HEK293 (cell line): ENCODE data around the gene THG1L.

Experiments used
- CTCF ChIA-PET: fragments of 350-600 bp; formaldehyde crosslinking; extraction: SDS; loops from one replicate; lab custom pipeline; 2021; ENCODE audit warnings: antibody characterized with exemption; lab: Yijun Ruan, JAX
- POLR2A ChIA-PET: fragments of 300-600 bp; formaldehyde crosslinking; extraction: SDS; loops from one replicate; lab custom pipeline; 2020; ENCODE audit warnings: antibody characterized with exemption, inconsistent platforms; lab: Yijun Ruan, JAX
- H3K27ac ChIP-seq: fragments of 200-500 bp; sonication (Bioruptor generic); 2 replicates; pipeline ENCODE4 v1.5.1; 2014; ENCODE audit warnings: low read depth, low read length, control low read depth, inconsistent platforms; ENCODE audit errors: extremely low read depth
- H3K36me3 ChIP-seq, 2 experiments: fragments of 200-500 bp in 1 of 2; sonication (Bioruptor generic) in 1 of 2; 1 replicate in 1 of 2; 2 replicates in 1 of 2; pipeline ENCODE4 v1.5.1; 2014 to 2017; ENCODE audit warnings: inconsistent platforms in 2 of 2, low read length in 2 of 2; ENCODE audit not compliant: control insufficient read depth in 2 of 2, insufficient read depth in 1 of 2
- H3K4me1 ChIP-seq: fragments of 200-500 bp; sonication (Bioruptor generic); 2 replicates; pipeline ENCODE4 v1.5.1; 2014; ENCODE audit warnings: mild to moderate bottlenecking, low read length, inconsistent platforms; ENCODE audit not compliant: control insufficient read depth, insufficient read depth
- H3K4me3 ChIP-seq: 2 replicates; pipeline ENCODE4 v1.5.1; 2011; ENCODE audit warnings: low read depth, mild to moderate bottlenecking, control low read depth, low read length, moderate library complexity
- H3K9me3 ChIP-seq: fragments of 200-500 bp; sonication (Bioruptor generic); 2 replicates; pipeline ENCODE4 v1.5.1; 2014; ENCODE audit warnings: low read depth, low read length, inconsistent platforms; ENCODE audit not compliant: control insufficient read depth, insufficient read depth
- GLI2 ChIP-seq: fragments of 450-650 bp; formaldehyde crosslinking; IDR thresholded peaks from 2 replicates; pipeline ENCODE4; 2017; ENCODE audit warnings: missing biosample characterization, missing genetic modification characterization, low read depth, borderline replicate concordance
- MYNN ChIP-seq: fragments of 450-650 bp; formaldehyde crosslinking; IDR thresholded peaks from 2 replicates; pipeline ENCODE4 v1.5.1; 2016; ENCODE audit warnings: missing biosample characterization, missing genetic modification characterization, borderline replicate concordance
- MZF1 ChIP-seq: fragments of 450-650 bp; formaldehyde crosslinking; IDR thresholded peaks from 2 replicates; pipeline ENCODE4 v1.5.1; 2017; ENCODE audit warnings: missing biosample characterization, missing genetic modification characterization, borderline replicate concordance
- REPIN1 ChIP-seq: fragments of 450-650 bp; formaldehyde crosslinking; IDR thresholded peaks from 2 replicates; pipeline ENCODE4 v1.5.1; 2017; ENCODE audit warnings: missing biosample characterization, missing genetic modification characterization, low read depth
- TRIM28 ChIP-seq: IDR thresholded peaks from 2 replicates; pipeline ENCODE4 v1.6.1; 2011; ENCODE audit warnings: low read length, control low read depth, borderline replicate concordance
- YY2 ChIP-seq: fragments of 450-650 bp; formaldehyde crosslinking; IDR thresholded peaks from 2 replicates; pipeline ENCODE4 v1.5.1; 2016; ENCODE audit warnings: missing biosample characterization, missing genetic modification characterization
- ZBTB1 ChIP-seq: fragments of 450-650 bp; formaldehyde crosslinking; IDR thresholded peaks from 2 replicates; pipeline ENCODE4 v1.5.1; 2016; ENCODE audit warnings: missing biosample characterization, missing genetic modification characterization
- ZNF10 ChIP-seq: fragments of 450-650 bp; formaldehyde crosslinking; IDR thresholded peaks from 2 replicates; pipeline ENCODE4 v1.5.1; 2017; ENCODE audit warnings: missing biosample characterization, missing genetic modification characterization
- ZNF157 ChIP-seq: fragments of 450-650 bp; formaldehyde crosslinking; IDR thresholded peaks from 2 replicates; pipeline ENCODE4 v1.5.1; 2016; ENCODE audit warnings: missing biosample characterization, missing genetic modification characterization
- ZNF19 ChIP-seq: fragments of 450-650 bp; formaldehyde crosslinking; IDR thresholded peaks from 2 replicates; pipeline ENCODE4; 2016; ENCODE audit warnings: missing biosample characterization, missing genetic modification characterization, low read depth
- ZNF223 ChIP-seq: fragments of 450-650 bp; formaldehyde crosslinking; IDR thresholded peaks from 2 replicates; pipeline ENCODE4 v1.5.1; 2016; ENCODE audit warnings: missing biosample characterization, missing genetic modification characterization
- ZNF266 ChIP-seq: fragments of 450-650 bp; formaldehyde crosslinking; IDR thresholded peaks from 2 replicates; pipeline ENCODE4 v1.5.1; 2016; ENCODE audit warnings: missing biosample characterization, missing genetic modification characterization, low read depth
- ZNF366 ChIP-seq: fragments of 450-650 bp; formaldehyde crosslinking; conservative IDR thresholded peaks from 2 replicates; pipeline ENCODE4 v1.5.1; 2016; ENCODE audit warnings: missing biosample characterization, missing genetic modification characterization
- ZNF394 ChIP-seq: fragments of 450-650 bp; formaldehyde crosslinking; IDR thresholded peaks from 2 replicates; pipeline ENCODE4 v1.5.1; 2016; ENCODE audit warnings: missing biosample characterization, missing genetic modification characterization, mild to moderate bottlenecking, moderate library complexity, borderline replicate concordance
- ZNF514 ChIP-seq: fragments of 450-650 bp; formaldehyde crosslinking; IDR thresholded peaks from 2 replicates; pipeline ENCODE4 v1.5.1; 2016; ENCODE audit warnings: missing biosample characterization, missing genetic modification characterization
- ZNF521 ChIP-seq: fragments of 450-650 bp; formaldehyde crosslinking; IDR thresholded peaks from 2 replicates; pipeline ENCODE4 v1.5.1; 2017; ENCODE audit warnings: missing biosample characterization, mild to moderate bottlenecking, missing genetic modification characterization
- ZNF629 ChIP-seq: fragments of 450-650 bp; formaldehyde crosslinking; IDR thresholded peaks from 2 replicates; pipeline ENCODE4 v1.5.1; 2017; ENCODE audit warnings: missing biosample characterization, missing genetic modification characterization
- ZNF707 ChIP-seq: fragments of 450-650 bp; formaldehyde crosslinking; IDR thresholded peaks from 2 replicates; pipeline ENCODE4 v1.5.1; 2016; ENCODE audit warnings: missing biosample characterization, missing genetic modification characterization
- TF ChIP-seq, protein P1 (sequence below): fragments of 450-650 bp; formaldehyde crosslinking; IDR thresholded peaks from 2 replicates; pipeline ENCODE4 v1.5.1; 2016; ENCODE audit warnings: missing biosample characterization, missing genetic modification characterization
- TF ChIP-seq, protein P2 (sequence below): fragments of 450-650 bp; formaldehyde crosslinking; IDR thresholded peaks from 2 replicates; pipeline ENCODE4 v1.5.1; 2016; ENCODE audit warnings: missing biosample characterization, missing genetic modification characterization

THG1L gene

DNA sequence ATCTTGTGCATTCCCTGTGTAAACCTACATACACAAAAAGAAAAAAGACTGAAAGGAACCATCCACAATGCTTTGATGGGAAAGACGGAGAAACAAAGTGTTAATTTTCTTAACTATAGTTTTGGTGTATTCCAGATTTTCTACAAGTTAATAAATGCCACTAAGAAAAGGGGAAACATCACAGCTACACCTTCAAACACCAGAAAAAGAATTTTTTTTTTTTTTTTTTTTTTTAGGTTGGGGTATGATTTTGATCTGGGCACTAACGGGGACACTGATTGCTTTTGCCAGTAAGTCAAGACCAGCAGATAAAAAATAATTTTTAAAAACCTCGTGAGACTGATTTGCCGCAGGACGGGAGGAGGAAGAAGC, 334 bp upstream of the THG1L start:
- no peaks in the 10 kb centered on the region for H3K4me1 ChIP-seq
- ChIA-PET POLR2A (interaction anchor here (1.0 to 1.5 kb wide), 3 partner anchors 12 to 13 kb away, joined by 3 to 6 read pairs (median 5); no protein-coding TSS in a partner anchor), CTCF (interaction anchor here (0.6 to 5.1 kb wide), 4 partner anchors 12 to 389 kb away, joined by 3 to 49 read pairs (median 4); partner anchors contain the start of gene LSM11)
- H3K9me3 ChIP-seq, result no peaks in the 10 kb centered on the region
- TF ChIP-seq ZBTB1 (tag by site-specific recombination) (no peak), ZNF629 (tag by site-specific recombination) (no peak), ZNF19 (tag by site-specific recombination) (no peak)
- TF ChIP-seq, protein P1, sequence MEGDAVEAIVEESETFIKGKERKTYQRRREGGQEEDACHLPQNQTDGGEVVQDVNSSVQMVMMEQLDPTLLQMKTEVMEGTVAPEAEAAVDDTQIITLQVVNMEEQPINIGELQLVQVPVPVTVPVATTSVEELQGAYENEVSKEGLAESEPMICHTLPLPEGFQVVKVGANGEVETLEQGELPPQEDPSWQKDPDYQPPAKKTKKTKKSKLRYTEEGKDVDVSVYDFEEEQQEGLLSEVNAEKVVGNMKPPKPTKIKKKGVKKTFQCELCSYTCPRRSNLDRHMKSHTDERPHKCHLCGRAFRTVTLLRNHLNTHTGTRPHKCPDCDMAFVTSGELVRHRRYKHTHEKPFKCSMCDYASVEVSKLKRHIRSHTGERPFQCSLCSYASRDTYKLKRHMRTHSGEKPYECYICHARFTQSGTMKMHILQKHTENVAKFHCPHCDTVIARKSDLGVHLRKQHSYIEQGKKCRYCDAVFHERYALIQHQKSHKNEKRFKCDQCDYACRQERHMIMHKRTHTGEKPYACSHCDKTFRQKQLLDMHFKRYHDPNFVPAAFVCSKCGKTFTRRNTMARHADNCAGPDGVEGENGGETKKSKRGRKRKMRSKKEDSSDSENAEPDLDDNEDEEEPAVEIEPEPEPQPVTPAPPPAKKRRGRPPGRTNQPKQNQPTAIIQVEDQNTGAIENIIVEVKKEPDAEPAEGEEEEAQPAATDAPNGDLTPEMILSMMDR (tag by site-specific recombination), result no peak
- TF ChIP-seq, protein P2, sequence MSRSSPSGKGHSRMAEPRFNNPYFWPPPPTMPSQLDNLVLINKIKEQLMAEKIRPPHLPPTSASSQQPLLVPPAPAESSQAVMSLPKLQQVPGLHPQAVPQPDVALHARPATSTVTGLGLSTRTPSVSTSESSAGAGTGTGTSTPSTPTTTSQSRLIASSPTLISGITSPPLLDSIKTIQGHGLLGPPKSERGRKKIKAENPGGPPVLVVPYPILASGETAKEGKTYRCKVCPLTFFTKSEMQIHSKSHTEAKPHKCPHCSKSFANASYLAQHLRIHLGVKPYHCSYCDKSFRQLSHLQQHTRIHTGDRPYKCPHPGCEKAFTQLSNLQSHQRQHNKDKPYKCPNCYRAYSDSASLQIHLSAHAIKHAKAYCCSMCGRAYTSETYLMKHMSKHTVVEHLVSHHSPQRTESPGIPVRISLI, result peak; percentile 97
- peaks cover 20 to 23% of the 10 kb centered on the region in 2 experiments for H3K36me3 ChIP-seq
- no peak overlapping the region for H3K27ac ChIP-seq
- peak overlapping the region; percentile 89 for H3K4me3 ChIP-seq

DNA sequence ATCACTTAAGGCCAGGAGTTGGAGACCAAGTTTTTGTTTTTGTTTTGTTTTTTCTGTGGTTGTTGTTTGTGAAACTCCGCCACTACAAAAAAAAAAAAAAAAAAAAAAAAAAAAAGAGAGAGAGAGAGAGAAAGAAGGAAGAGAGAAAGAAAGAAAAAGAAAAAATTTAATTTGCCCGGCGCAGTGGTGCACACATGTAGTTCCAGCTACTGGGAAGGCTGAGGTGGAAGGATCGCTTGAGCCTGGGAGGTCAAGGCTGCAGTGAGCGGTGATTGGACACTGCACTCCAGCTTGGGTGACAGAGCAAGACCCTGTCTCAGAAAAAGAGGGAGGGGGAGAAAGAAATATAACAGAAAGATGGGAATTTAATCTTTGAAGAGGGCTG, 902 bp downstream of the THG1L start:
- no peak for TF ChIP-seq ZNF707 (tag by site-specific recombination)
- TF ChIP-seq, protein P2, result peak; percentile 78
- no peak for TF ChIP-seq ZNF521 (tag by site-specific recombination)
- no peak for TF ChIP-seq ZNF10 (tag by site-specific recombination)
- TF ChIP-seq MYNN (tag by site-specific recombination), result no peak
- no peak for TF ChIP-seq ZNF157 (tag by site-specific recombination)
- TF ChIP-seq GLI2, result no peak
- no peak for TF ChIP-seq ZNF266 (tag by site-specific recombination)
- TF ChIP-seq MZF1 (tag by site-specific recombination), result no peak
- TF ChIP-seq ZNF366 (tag by site-specific recombination), result peak; percentile 34; the same call in 1 of the 2 replicates
- TF ChIP-seq REPIN1 (tag by site-specific recombination), result no peak
- TF ChIP-seq TRIM28, result no peak
- H3K4me1 ChIP-seq, result no peaks in the 10 kb centered on the region
- ChIA-PET POLR2A (interaction anchor here (1.0 kb wide), 3 partner anchors 9 to 12 kb away, joined by 3 to 6 read pairs (median 3); no protein-coding TSS in a partner anchor), CTCF (interaction anchor here (0.9 to 5.1 kb wide), 3 partner anchors 10 to 14 kb away, joined by 3 to 49 read pairs (median 4); partner anchors contain the start of gene LSM11)
- H3K4me3 ChIP-seq, result no peak overlapping the region; the same call in 1 of the 2 replicates
- H3K27ac ChIP-seq, result no peak overlapping the region
- peaks cover 31% of the 10 kb centered on the region in 2 experiments for H3K36me3 ChIP-seq
- no peaks in the 10 kb centered on the region for H3K9me3 ChIP-seq

DNA sequence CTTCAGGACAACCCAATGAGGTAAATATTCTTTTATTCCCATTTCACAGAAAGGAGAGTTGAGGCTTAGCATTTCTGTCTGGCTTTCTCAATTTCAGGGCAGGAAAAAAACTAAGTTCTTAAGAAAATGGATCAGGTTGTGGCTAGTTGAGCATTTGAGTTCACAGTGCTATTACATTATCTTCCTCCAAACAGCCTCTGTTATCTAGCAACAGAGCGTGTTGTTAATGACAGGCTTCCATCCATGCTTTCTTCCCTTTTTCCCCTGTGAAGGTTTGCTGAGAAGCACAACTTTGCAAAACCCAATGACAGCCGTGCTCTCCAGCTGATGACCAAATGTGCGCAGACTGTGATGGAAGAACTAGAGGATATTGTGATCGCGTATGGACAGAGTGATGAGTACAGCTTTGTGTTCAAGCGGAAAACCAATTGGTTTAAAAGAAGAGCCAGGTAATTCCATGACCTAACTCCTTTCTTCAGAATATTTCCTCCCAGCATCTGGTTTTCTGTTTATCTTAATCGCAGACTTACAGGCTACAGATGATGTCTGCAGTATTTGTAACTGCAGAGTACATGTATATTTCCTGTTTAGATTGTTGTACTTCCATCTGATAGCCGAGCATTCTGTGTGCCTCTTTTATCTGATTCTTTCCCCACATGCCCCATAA, 1.5 kb downstream of the THG1L start:
- Histone ChIP-seq H3K27ac (no peak overlapping the region), H3K4me1 (no peaks in the 10 kb centered on the region)
- ChIA-PET POLR2A (no interaction called here), CTCF (interaction anchor here (0.9 to 5.1 kb wide), 3 partner anchors 10 to 14 kb away, joined by 3 to 49 read pairs (median 4); partner anchors contain the start of gene LSM11)
- TF ChIP-seq ZNF223 (tag by site-specific recombination) (no peak), ZNF514 (no peak), YY2 (tag by site-specific recombination) (no peak), ZNF394 (no peak)
- TF ChIP-seq, all 188 proteins: peak for 0
- Histone ChIP-seq H3K36me3 (peaks cover 32 to 34% of the 10 kb centered on the region in 2 experiments), H3K9me3 (no peaks in the 10 kb centered on the region), H3K4me3 (no peak overlapping the region)
